Measurements from ENCODE around the gene TBC1D9B. TPM values are rescaled to one million over a fixed set of nuclear protein-coding genes. Genes with fewer than 3 reads are reported as not detected.

TBC1D9B gene
- total RNA-seq, 1 experiment from 2014 or later, result 25.8 TPM

GRCh38 chr5:179870403-179870903 is 37.2 kb downstream of the TBC1D9B start:
- no peak for DNase-seq (ENCODE audit: low read depth)

- no peak for DNase-seq (ENCODE audit: low read depth)
These were observed 37.9 kb downstream of the TBC1D9B start for GRCh38 chr5:179869641-179870402.

- DNase-seq (ENCODE audit: low read depth), result no peak
These were observed 38.6 kb downstream of the TBC1D9B start for GRCh38 chr5:179869101-179869500.

GRCh38 chr5:179868541-179868940 is 39.2 kb downstream of the TBC1D9B start:
- DNase-seq (ENCODE audit: low read depth), result no peak

- DNase-seq (ENCODE audit: low read depth), result no peak
These were observed 40.2 kb downstream of the TBC1D9B start for GRCh38 chr5:179867476-179867875.

GRCh38 chr5:179867079-179867465 is 40.6 kb downstream of the TBC1D9B start:
- no peak for DNase-seq (ENCODE audit: low read depth)

- no peak for DNase-seq (ENCODE audit: low read depth)
These were observed 41.2 kb downstream of the TBC1D9B start for GRCh38 chr5:179866241-179867078.

- no peak for DNase-seq (ENCODE audit: low read depth)
These were observed 42.0 kb downstream of the TBC1D9B start for GRCh38 chr5:179865491-179866240.

- no peak for DNase-seq (ENCODE audit: low read depth)
These were observed 43.0 kb downstream of the TBC1D9B start for GRCh38 chr5:179864686-179865085.

GRCh38 chr5:179863449-179864085 is 44.1 kb downstream of the TBC1D9B start:
- DNase-seq (ENCODE audit: low read depth), result no peak

GRCh38 chr5:179862891-179863290 is 44.8 kb downstream of the TBC1D9B start:
- DNase-seq (ENCODE audit: low read depth), result no peak

- DNase-seq (ENCODE audit: low read depth), result no peak
These were observed 45.4 kb downstream of the TBC1D9B start for GRCh38 chr5:179862296-179862695.

GRCh38 chr5:179860301-179860700 is 47.4 kb downstream of the TBC1D9B start:
- no peak for DNase-seq (ENCODE audit: low read depth)

GRCh38 chr5:179858586-179859427 is 48.9 kb downstream of the TBC1D9B start, which contains the start of gene MRNIP:
MRNIP (minus strand) TSS chr5:179858817; CDS start chr5:179858796, 21 bp downstream.
- peak; percentile 90 for DNase-seq (ENCODE audit: low read depth)

GRCh38 chr5:179858241-179858585 is 49.5 kb downstream of the TBC1D9B start:
- peak; percentile 28 for DNase-seq (ENCODE audit: low read depth)

GRCh38 chr5:179854356-179854755 is 53.3 kb downstream of the TBC1D9B start:
- DNase-seq (ENCODE audit: low read depth), result no peak

GRCh38 chr5:179852993-179853547 is 54.6 kb downstream of the TBC1D9B start:
- no peak for DNase-seq (ENCODE audit: low read depth)

- DNase-seq (ENCODE audit: low read depth), result no peak
These were observed 66.1 kb downstream of the TBC1D9B start for GRCh38 chr5:179841621-179842020.

GRCh38 chr5:179840766-179841165 is 66.9 kb downstream of the TBC1D9B start:
- no peak for DNase-seq (ENCODE audit: low read depth)

- no peak for DNase-seq (ENCODE audit: low read depth)
These were observed 67.4 kb downstream of the TBC1D9B start for GRCh38 chr5:179840321-179840720.
